ENCODE measurements around the gene PRKCA.

- TF ChIP-seq CTCF (conservative IDR thresholded peaks at IDR 0.05; ENCODE audit: low read depth, low read length) (no peak), EZH2phosphoT487 (IDR thresholded peaks at IDR 0.05; ENCODE audit: borderline replicate concordance, low read length) (no peak)
Observed at GRCh38 chr17:66349521-66350254, 47.3 kb downstream of the PRKCA start.
